ENCODE measurements around the gene HPSE2.

The HPSE2 gene

GRCh38 chr10:98492763-98493162, 742.9 kb downstream of the HPSE2 start:
- Mint-ChIP-seq H3K36me3 (ENCODE audit: low read depth) (peaks cover 5% of the 10 kb centered on the region), H3K27me3 (peaks cover 6% of the 10 kb centered on the region), H3K4me3 (no peak overlapping the region), H3K9me3 (peaks cover 26% of the 10 kb centered on the region), H3K4me1 (no peaks in the 10 kb centered on the region), H3K27ac (no peak overlapping the region)
- no peak for DNase-seq
- no peak for ATAC-seq

- no peak for DNase-seq
- peaks cover 8% of the 10 kb centered on the region for H3K9me3 Mint-ChIP-seq
- H3K4me1 Mint-ChIP-seq: no peaks in the 10 kb centered on the region
- peaks cover 6% of the 10 kb centered on the region for H3K27me3 Mint-ChIP-seq
- H3K36me3 Mint-ChIP-seq (ENCODE audit: low read depth): no peaks in the 10 kb centered on the region
- no peak overlapping the region for H3K4me3 Mint-ChIP-seq
- H3K27ac Mint-ChIP-seq: no peak overlapping the region
- no peak for ATAC-seq
Observed at GRCh38 chr10:98489561-98490481, 745.8 kb downstream of the HPSE2 start.

- Mint-ChIP-seq H3K4me3 (no peak overlapping the region), H3K4me1 (no peaks in the 10 kb centered on the region), H3K36me3 (ENCODE audit: low read depth) (no peaks in the 10 kb centered on the region), H3K27me3 (peaks cover 5% of the 10 kb centered on the region), H3K27ac (no peak overlapping the region), H3K9me3 (peaks cover 4% of the 10 kb centered on the region)
- DNase-seq (no peak), ATAC-seq (no peak)
Observed at GRCh38 chr10:98488669-98489430, 746.8 kb downstream of the HPSE2 start.

DNA sequence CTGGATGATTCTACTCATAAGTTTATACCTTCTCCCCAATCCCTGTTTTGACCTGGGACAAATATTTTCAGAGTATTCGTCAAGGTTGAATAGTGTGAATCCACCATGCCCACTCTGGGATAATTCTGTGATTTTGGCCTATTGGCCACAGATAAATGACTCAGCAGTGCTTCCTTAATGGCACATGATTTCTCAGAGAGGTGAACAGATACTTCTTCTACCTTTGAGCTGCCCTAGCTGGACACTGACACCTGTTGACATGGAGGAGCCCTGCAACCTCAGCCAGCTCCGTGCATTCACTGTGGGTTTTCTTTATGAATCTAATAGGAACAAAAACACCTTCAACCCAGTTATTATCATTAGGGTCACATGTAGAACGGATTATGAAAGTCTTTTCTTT, 748.0 kb downstream of the HPSE2 start:
- Mint-ChIP-seq H3K9me3 (peaks cover 6% of the 10 kb centered on the region), H3K4me1 (peaks cover under 1% of the 10 kb centered on the region), H3K36me3 (ENCODE audit: low read depth) (no peaks in the 10 kb centered on the region), H3K27me3 (peaks cover 5% of the 10 kb centered on the region), H3K4me3 (no peak overlapping the region), H3K27ac (no peak overlapping the region)
- no peak for ATAC-seq
- DNase-seq: no peak

DNA sequence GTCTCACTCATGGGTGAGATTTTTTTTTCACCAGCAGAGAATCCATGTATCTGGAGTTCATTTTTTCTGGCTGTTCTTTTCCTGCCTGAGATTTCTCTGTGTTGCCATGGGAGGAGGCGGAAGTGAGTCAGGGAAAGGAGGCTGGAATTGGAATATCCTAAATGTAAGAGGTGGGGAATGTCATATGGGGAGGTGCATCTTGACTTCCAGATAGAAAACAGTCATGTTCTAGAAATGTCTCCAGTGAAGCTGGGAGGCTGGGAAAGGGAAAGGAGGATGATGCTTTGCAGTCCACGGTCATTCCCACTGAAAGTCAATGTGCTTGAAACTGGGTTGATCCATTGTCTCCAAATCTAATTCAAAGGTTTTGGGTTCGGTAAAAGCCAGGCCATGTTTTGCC, 749.2 kb downstream of the HPSE2 start:
- no peaks in the 10 kb centered on the region for H3K36me3 Mint-ChIP-seq (ENCODE audit: low read depth)
- H3K9me3 Mint-ChIP-seq: peaks cover 5% of the 10 kb centered on the region
- no peak for DNase-seq
- H3K27ac Mint-ChIP-seq: no peak overlapping the region
- no peak overlapping the region for H3K4me3 Mint-ChIP-seq
- ATAC-seq: no peak
- H3K27me3 Mint-ChIP-seq: peaks cover 5% of the 10 kb centered on the region
- H3K4me1 Mint-ChIP-seq: peaks cover 4% of the 10 kb centered on the region

- peaks cover 4% of the 10 kb centered on the region for H3K4me1 Mint-ChIP-seq
- peaks cover 5% of the 10 kb centered on the region for H3K27me3 Mint-ChIP-seq
- H3K9me3 Mint-ChIP-seq: peaks cover 5% of the 10 kb centered on the region
- H3K4me3 Mint-ChIP-seq: no peak overlapping the region
- ATAC-seq (no peak), DNase-seq (no peak)
- no peak overlapping the region for H3K27ac Mint-ChIP-seq
- H3K36me3 Mint-ChIP-seq (ENCODE audit: low read depth): no peaks in the 10 kb centered on the region
Observed at GRCh38 chr10:98485959-98486358, 749.7 kb downstream of the HPSE2 start.

DNA sequence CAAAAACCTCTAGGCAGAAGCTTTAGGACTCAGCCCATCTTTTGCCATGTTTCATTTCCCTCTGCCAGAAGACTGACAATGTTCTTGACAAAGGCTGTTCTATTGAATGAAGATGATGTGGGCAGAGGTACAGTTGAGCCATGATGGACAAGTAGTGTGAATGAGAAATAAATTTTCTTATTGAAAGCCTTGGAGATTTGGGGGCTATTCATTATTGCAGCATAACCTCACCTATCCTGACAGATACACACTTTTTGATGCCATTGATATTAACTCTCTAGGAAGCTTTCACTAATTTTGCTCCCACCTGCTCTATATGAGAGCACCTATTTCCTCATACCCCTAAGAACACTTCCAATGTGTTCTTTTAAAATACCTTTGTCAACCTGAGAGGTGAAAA, 752.0 kb downstream of the HPSE2 start:
- H3K4me3 Mint-ChIP-seq: no peak overlapping the region
- peaks cover 2% of the 10 kb centered on the region for H3K27me3 Mint-ChIP-seq
- no peaks in the 10 kb centered on the region for H3K36me3 Mint-ChIP-seq (ENCODE audit: low read depth)
- DNase-seq (no peak), ATAC-seq (no peak)
- H3K27ac Mint-ChIP-seq: no peak overlapping the region
- H3K4me1 Mint-ChIP-seq: peaks cover 4% of the 10 kb centered on the region
- H3K9me3 Mint-ChIP-seq: peaks cover 5% of the 10 kb centered on the region

DNA sequence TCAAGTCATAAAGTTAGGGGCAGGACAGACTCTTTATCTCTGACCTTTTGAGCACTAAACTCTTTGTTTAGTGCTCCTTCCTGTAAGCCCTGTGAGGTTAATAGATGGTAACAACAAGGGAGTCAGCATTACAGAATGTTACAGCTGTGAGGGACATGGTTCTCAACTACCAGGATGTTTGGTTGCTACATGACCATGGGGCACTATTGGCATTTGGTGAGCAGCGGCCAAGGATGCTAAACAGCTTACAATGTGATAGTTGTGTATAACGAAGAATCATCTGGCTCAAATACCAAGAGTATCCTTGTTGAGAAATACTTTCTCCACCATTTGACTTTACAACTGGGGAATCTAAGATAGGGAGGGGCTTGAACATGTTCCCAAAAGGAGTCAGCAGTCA, 753.6 kb downstream of the HPSE2 start:
- H3K27ac Mint-ChIP-seq: no peak overlapping the region
- no peaks in the 10 kb centered on the region for H3K27me3 Mint-ChIP-seq
- peaks cover 4% of the 10 kb centered on the region for H3K4me1 Mint-ChIP-seq
- no peak for ATAC-seq
- H3K36me3 Mint-ChIP-seq (ENCODE audit: low read depth): no peaks in the 10 kb centered on the region
- peaks cover 5% of the 10 kb centered on the region for H3K9me3 Mint-ChIP-seq
- DNase-seq: no peak
- H3K4me3 Mint-ChIP-seq: no peak overlapping the region

- no peak for DNase-seq
- H3K36me3 Mint-ChIP-seq (ENCODE audit: low read depth): no peaks in the 10 kb centered on the region
- no peak overlapping the region for H3K4me3 Mint-ChIP-seq
- H3K4me1 Mint-ChIP-seq: peaks cover 4% of the 10 kb centered on the region
- peaks cover 5% of the 10 kb centered on the region for H3K9me3 Mint-ChIP-seq
- ATAC-seq: no peak
- peak overlapping the region; percentile 47 for H3K27ac Mint-ChIP-seq
- no peaks in the 10 kb centered on the region for H3K27me3 Mint-ChIP-seq
Observed at GRCh38 chr10:98481404-98481945, 754.2 kb downstream of the HPSE2 start.

DNA sequence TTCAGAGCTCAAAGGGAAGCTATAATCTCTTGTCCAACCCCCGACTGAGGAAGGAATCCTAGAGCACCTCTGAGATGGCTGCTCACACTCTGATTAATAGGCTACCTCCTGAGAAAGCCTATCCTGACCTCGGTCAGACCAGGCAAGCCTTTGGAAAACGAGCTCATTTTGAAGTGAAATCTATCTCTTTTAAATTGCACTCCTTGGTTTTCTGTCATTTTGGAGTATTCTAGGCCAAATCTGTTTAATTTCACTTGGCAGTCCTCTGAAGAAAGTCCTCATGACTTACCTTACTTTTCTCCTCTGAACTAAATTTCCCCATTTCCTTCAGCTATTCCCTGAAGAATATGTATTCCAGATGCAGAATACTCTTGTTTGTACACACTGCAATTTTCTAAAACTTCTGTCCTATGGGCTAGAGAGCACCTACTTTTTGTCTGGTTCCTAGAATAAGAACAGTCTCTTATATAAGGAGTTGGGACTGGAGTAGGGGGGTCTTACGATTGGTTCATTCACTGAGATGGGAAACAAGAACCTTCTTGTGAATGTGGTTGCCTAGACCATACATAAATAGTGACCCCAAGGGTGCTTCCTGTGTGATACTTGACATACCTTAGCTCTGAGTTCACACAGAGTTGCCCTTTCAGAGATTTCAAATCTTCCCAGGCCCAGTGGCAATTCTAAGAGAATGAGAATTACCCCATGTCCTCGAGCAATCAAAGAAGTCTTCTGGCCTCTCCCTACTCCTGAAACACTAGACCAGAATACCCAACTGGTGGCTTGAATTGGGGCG, 757.0 kb downstream of the HPSE2 start:
- ATAC-seq: no peak
- H3K4me1 Mint-ChIP-seq: peaks cover 11% of the 10 kb centered on the region
- H3K27ac Mint-ChIP-seq: no peak overlapping the region
- no peaks in the 10 kb centered on the region for H3K36me3 Mint-ChIP-seq (ENCODE audit: low read depth)
- no peak overlapping the region for H3K4me3 Mint-ChIP-seq
- peaks cover 3% of the 10 kb centered on the region for H3K9me3 Mint-ChIP-seq
- no peaks in the 10 kb centered on the region for H3K27me3 Mint-ChIP-seq
- DNase-seq: no peak

DNA sequence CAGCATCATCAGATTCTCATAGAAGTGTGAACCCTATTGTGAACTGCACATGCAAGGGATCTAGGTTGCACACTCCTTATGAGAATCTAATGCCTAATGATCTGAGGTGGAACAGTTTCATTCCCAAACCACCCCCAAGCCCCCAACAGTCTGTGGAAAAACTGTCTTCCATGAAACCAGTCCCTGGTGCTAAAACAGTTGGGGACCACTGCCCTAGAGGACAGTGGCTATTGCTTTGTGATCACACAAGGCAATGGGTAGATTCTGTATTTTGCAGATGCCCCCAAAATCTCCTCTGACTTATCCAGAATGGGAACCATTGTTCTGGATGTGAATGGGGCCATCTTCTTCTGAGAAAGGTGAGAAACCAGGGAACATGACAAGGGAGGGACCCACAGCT, 757.8 kb downstream of the HPSE2 start:
- H3K9me3 Mint-ChIP-seq: no peaks in the 10 kb centered on the region
- no peak overlapping the region for H3K27ac Mint-ChIP-seq
- ATAC-seq (no peak), DNase-seq (no peak)
- peaks cover 11% of the 10 kb centered on the region for H3K4me1 Mint-ChIP-seq
- H3K4me3 Mint-ChIP-seq: no peak overlapping the region
- no peaks in the 10 kb centered on the region for H3K27me3 Mint-ChIP-seq
- H3K36me3 Mint-ChIP-seq (ENCODE audit: low read depth): no peaks in the 10 kb centered on the region

- H3K4me3 Mint-ChIP-seq: no peak overlapping the region
- H3K27me3 Mint-ChIP-seq: peaks cover 5% of the 10 kb centered on the region
- H3K4me1 Mint-ChIP-seq: peaks cover 7% of the 10 kb centered on the region
- ATAC-seq: no peak
- H3K27ac Mint-ChIP-seq: no peak overlapping the region
- no peaks in the 10 kb centered on the region for H3K36me3 Mint-ChIP-seq (ENCODE audit: low read depth)
- no peak for DNase-seq
- H3K9me3 Mint-ChIP-seq: no peaks in the 10 kb centered on the region
Observed at GRCh38 chr10:98474628-98475027, 761.0 kb downstream of the HPSE2 start.

GRCh38 chr10:98472196-98472595, 763.5 kb downstream of the HPSE2 start:
- H3K9me3 Mint-ChIP-seq: no peaks in the 10 kb centered on the region
- no peak for DNase-seq
- H3K27me3 Mint-ChIP-seq: peaks cover 11% of the 10 kb centered on the region
- H3K27ac Mint-ChIP-seq: no peak overlapping the region
- H3K4me1 Mint-ChIP-seq: peaks cover 17% of the 10 kb centered on the region
- ATAC-seq: no peak
- H3K36me3 Mint-ChIP-seq (ENCODE audit: low read depth): no peaks in the 10 kb centered on the region
- H3K4me3 Mint-ChIP-seq: no peak overlapping the region

- no peaks in the 10 kb centered on the region for H3K36me3 Mint-ChIP-seq (ENCODE audit: low read depth)
- no peaks in the 10 kb centered on the region for H3K9me3 Mint-ChIP-seq
- DNase-seq (no peak), ATAC-seq (no peak)
- H3K27ac Mint-ChIP-seq: no peak overlapping the region
- peaks cover 20% of the 10 kb centered on the region for H3K4me1 Mint-ChIP-seq
- peaks cover 11% of the 10 kb centered on the region for H3K27me3 Mint-ChIP-seq
- H3K4me3 Mint-ChIP-seq: no peak overlapping the region
Observed at GRCh38 chr10:98470850-98471249, 764.8 kb downstream of the HPSE2 start.
